NCI-H2171 treated with DMSO at 0.1 percent for 48 hours (cell line): ENCODE measurements around the gene SPHK1.

Experiments
- DNase-seq: peaks from one replicate; lab custom pipeline; 2025; lab: John Stamatoyannopoulos, UW

The SPHK1 gene

DNA sequence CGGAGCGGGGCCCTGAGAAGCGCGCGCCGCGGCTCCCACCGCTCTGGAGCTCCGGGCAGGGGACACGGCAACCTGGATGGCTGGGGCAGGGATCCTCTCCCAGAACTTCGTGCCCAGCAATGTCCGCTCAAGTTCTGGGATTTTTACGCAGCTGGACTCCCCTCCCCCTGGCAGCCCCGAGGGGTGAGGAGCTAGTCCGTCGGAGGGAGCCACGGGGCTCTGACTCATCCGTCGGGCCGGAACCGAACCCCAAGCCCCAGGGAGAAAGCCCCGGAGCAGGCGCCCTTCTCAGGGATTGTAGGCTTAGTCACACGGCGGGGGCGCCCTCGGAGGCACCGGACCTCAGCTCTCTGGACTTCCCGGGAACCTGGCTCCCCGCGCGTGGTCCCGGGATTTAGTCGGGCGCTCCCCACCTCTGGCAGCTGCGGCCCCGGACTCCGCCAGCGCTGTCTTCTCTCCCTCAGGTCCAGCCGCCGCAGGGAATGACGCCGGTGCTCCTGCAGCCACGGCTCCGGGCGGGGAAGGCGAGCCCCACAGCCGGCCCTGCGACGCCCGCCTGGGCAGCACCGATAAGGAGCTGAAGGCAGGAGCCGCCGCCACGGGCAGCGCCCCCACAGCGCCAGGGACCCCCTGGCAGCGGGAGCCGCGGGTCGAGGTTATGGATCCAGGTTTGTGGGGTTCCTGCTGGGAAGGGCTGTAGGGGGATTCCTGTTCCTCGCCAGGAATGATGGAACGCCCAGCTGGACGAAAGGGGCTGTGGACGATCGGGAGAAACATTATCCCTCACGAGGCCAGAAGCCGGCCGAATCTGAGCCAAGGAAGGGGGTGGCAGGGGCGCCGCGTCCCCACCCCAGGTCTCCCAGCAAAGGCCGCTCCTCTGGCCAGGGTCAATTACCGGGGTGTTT lies 830 bp downstream of the SPHK1 start:
- no peak for DNase-seq

DNA sequence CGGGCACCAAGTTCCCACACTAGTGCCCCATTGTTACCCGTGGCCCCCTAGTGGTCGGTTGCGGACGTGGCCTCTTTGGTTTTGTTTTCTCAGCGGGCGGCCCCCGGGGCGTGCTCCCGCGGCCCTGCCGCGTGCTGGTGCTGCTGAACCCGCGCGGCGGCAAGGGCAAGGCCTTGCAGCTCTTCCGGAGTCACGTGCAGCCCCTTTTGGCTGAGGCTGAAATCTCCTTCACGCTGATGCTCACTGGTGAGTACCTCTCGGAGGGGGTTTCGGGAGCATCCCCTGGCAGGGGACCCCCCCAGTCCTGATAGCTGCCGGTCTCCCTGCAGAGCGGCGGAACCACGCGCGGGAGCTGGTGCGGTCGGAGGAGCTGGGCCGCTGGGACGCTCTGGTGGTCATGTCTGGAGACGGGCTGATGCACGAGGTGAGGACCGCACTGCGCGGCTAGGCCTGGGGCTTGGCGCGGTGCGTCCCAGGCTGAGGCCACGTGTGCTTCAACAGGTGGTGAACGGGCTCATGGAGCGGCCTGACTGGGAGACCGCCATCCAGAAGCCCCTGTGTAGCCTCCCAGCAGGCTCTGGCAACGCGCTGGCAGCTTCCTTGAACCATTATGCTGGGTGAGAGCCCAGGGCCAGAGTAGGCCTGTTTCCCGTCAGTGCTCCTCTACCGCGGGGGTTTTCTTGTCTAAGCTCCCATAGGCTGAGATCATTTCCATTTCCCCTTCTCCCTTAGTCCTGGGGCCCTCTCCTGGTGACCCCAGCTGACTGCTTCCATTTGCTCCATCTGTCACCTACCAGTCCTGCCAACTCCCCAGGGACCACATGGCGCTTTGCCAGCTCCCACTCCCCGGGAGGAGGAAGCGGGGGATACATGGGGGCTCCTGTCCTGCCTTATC lies 1.7 kb downstream of the SPHK1 start:
- peak; percentile 76 for DNase-seq

DNA sequence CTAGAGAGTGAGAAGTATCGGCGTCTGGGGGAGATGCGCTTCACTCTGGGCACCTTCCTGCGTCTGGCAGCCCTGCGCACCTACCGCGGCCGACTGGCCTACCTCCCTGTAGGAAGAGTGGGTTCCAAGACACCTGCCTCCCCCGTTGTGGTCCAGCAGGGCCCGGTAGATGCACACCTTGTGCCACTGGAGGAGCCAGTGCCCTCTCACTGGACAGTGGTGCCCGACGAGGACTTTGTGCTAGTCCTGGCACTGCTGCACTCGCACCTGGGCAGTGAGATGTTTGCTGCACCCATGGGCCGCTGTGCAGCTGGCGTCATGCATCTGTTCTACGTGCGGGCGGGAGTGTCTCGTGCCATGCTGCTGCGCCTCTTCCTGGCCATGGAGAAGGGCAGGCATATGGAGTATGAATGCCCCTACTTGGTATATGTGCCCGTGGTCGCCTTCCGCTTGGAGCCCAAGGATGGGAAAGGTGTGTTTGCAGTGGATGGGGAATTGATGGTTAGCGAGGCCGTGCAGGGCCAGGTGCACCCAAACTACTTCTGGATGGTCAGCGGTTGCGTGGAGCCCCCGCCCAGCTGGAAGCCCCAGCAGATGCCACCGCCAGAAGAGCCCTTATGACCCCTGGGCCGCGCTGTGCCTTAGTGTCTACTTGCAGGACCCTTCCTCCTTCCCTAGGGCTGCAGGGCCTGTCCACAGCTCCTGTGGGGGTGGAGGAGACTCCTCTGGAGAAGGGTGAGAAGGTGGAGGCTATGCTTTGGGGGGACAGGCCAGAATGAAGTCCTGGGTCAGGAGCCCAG lies 2.8 kb downstream of the SPHK1 start:
- DNase-seq = no peak

DNA sequence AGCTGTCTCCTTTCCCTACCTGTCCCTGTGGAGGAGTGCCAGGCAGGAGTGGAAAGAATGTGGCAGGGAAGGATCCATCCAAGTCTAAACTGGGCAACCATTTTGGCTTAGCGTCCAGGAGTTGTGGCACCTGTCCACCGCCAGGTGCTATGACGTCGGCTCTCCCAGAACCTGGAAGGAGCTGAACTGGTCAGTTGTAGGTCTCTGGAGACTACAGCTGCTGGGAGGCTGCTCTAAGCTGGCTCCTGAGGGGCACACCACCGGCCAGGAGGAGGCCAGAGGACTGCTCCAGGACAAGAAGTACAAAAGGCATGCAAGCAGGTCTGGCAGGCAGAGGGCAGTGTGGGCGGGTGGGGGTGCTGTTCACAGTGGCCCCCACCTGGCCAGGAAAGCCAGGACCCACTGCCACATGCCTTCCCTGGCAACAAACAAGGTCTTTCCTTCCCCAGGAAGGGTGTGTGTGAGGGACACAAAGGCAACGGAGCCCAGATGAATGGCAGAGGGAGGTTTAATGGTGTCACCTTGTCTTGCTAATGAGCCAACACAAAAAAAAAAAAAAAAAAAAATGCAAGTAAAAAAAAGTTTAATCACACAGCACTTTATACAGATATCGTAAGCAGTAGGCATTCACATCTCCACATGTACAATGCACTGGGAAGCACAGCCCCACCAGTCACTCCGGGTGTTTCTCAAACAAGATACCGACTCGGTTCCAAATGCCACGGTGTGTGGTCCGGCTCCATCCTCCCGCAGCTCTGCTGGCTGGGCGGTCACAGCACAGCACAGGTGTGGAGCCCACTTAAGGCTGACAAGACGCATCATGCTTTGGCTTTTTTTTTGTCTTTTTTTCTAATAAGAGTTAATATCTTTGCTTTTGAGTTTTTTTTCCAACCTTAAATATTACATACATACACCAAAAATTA lies 4.8 kb downstream of the SPHK1 start:
- DNase-seq = no peak

DNA sequence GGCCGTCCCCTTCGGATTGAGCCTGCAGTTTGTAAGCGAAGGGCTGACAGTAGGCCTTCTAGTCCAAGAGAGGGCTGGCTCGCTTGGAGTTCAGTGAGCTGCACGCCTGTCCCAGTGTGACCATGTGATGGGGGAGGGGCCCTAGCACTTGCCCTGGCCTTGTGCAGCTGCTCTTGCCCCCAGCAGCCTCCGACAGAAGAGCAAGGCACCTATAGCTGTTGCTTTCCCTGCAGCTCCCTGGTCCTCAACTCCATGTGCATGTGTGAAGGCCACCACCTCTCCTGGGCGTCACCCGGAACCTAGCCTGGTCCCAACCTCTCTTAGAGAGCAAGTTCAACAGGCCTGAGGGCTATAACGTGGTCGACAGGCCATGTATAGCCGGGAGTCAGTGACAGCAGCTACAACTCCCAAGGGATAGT lies 5.6 kb downstream of the SPHK1 start:
- no peak for DNase-seq

DNA sequence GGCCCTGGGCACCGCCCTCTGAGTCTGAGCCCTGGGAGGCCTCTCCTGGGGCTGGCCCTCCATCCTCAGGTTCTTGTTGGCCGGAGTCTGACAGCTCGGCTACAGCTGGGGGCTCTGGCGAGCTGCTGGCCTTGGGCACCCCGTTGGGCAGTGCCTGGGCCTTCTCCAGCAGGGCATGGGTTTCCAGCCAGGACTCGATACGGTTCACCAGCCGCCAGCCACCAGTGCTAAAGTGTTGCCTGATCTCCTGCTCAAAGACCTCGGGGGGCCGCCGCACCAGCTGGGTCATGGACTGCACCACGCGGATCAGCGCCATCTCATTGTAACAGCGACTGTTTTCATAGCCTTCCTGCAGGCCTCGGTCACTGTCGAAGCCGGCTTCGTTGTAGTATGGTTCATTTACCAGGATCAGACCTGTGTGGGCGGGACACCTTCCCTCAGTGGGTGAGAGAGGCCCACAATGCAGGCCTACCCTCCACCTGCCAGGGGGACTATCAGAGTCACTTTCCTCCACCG lies 6.8 kb downstream of the SPHK1 start:
- DNase-seq = no peak

DNA sequence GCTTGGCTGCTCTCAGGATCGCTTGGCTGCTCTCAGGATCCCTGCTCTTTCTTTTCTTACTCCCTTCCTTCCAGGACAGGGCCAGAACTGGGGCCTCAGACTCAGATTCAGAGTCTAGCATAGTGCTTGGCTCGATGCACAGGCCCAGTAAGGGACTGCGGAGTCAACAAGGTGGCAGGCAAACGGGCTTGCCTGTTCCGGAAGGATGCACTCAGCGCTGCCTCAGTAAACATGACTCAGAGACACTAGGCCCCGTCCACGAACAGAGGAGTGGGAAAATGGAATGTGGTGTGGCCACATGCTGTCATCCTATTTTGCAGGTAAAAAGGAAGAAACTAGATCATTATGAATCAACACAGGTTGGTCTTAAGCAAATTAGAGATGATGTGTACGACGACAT lies 9.8 kb downstream of the SPHK1 start:
- no peak for DNase-seq

DNA sequence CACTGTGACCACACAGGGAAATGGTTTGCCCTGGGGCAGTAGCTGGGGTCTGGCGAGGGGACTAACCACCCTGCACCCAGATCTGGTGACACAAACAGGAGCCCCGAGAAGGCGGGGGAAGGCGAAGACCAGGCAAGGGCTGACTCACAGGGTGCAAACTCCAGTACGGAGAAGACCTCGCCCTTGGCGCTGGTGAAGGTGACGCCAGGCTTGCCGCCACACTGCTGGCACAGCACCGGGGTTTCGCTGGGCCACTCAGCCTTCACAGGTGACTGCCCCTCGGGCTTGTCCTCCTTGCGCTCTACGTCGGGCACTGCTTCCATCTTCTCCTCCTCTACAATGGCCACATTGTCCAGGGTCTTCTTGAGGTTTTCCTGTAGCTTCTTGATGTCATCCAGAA lies 11.6 kb downstream of the SPHK1 start:
- no peak for DNase-seq

DNA sequence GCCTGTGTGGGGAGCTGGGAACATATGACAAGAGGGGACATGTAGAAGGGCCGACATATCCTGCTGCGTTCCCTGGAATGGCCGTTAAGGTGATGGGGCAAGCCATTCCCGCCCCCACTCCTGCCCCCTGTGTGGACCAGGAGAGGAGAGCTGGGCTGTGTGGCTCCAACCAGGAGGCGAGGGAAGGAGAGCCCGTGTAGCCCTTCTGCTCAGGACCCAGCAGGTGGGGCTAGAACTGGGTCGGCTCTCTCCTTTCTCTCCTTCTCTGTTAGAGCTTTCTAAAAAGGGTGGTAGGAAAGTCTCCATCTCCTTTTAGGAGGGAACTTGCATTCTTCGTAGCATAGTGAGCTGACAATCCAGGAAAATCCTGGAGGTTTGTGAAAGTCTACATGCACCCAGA lies 12.8 kb downstream of the SPHK1 start:
- no peak for DNase-seq

DNA sequence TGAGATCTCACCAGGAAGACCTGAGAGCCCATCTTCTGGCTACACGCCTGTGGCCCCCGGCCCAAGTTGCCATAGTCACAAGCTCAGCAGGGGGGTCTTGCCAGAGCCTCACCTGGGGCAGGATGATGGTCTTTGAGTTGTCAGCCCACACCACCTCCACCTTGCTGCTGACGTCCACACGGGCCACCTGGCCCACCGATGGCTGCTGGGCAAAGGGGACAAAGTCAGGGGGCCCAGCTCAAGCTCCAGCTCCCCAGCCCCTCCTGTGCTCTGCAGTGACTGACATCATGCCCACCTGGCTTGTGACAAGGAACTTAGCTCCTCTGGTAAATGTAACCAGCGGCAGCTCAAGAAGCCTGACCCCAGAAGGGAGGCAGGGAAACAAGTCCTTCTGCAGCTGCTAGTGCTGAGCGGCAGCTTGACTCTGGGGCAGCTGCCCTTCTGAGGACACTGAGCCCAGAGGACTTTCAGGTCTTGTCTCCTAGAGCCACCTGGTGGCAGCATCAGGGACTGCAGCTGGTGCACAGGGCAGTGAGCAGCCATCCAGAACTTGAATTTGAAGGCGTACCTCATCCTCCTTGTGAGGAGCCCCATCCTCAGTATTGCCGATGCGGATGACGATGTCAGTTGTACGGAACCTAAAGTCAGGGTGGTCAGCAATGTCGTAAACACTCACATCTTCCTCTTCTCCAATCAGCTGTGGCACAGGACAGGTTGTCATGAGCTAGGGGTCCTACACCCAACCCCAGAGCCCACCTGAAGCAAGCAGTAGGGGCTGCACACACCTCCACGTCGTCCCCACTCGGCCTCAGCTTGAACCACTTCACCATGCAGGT lies 13.5 kb downstream of the SPHK1 start:
- peak; percentile 66 for DNase-seq

DNA sequence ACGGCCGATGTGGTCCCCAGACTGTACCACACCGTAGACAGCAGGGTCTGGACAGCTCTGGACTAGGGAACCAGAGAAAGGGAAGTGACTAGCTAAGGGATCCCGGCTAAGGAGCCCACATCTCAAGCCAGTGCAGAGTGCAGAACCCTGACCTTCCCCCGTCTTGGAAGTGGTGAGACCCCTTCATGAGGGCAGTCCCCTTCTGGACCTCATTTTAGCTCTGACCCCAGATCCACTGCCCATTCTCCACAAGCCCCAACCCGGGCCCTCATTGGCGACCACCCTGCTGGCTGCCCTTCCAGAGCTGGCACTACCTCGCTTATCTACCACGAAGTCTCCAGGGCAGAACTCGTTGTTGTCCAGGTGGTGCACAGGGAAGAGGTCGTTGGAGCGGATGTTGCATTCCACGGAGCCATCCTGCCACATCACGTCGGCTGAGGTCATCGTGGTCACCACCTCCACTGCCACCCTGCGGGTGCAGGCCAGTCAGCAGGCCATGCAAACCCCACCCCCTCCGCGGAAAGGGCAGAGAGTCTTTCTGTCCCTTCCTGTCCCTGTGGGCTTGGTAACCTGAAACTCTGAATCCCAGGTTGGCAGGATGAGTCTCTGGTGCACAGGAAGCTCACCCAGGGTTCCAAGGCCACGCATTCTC lies 14.2 kb downstream of the SPHK1 start:
- DNase-seq = no peak

DNA sequence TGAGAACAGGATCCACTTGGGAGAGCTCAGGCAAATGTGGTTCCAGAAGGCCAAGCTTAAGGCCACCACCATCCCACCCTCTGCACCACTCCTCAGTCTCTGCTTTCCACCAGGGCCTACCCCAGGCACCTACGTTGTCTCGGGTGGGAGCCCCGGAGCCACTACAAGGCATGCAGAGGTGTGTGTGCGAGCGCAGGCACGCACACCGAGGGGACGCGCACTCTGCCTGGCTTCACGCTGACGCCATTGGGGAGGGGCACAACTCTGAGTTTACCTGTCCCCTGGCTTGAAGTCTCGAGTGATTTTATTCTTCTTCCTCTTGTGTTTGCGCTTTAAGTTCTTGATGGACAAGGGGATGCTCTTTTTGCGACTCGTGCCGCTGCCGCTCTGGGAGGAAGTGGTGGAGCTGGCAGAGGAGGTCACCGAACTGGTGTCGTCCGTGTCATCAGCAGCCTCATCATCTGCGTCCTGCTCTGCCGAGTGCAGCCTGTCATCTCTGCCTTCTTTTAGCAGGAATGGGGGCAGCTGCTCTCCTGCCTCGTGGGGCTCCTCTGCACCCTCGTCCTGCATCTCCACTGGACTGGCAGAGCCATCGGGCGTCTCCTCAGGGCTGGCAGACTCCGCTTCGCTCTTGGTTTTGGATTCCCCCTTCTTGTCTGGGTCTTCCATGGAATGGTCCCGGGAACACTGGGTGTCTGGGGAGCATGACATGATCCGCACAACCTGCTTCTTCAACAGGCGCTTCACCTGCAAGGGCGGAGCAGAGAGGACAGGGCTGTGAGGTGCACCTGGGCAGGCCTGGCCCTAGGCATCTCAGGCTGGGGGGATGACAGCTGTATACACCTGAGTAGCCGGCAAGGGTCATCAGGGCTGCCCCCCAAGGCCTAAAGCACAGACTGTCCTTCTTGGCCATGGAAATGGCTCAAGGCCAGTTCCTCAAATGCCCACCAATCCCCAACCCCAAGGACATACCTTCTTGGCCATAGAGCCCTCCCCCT lies 15.1 kb downstream of the SPHK1 start:
- no peak for DNase-seq

DNA sequence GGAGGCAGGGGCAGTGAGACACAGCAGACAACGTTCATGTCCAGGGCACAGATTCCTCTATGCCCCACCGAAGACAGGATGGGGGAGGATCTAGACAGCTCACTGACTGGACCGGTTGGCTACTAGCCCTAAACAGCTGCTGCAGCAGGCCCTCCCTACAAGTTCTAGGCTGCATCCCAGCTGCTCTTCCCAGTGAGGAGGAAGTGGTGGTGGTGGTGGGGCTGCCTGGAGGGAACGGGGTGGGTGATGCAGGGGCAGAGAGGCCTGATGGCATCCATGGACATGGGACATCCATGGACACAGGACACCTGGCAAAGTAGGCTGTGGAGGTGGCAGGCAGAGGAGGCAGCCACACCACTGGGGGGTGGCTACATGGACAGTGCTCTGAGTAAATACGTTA lies 18.3 kb downstream of the SPHK1 start:
- DNase-seq = no peak

DNA sequence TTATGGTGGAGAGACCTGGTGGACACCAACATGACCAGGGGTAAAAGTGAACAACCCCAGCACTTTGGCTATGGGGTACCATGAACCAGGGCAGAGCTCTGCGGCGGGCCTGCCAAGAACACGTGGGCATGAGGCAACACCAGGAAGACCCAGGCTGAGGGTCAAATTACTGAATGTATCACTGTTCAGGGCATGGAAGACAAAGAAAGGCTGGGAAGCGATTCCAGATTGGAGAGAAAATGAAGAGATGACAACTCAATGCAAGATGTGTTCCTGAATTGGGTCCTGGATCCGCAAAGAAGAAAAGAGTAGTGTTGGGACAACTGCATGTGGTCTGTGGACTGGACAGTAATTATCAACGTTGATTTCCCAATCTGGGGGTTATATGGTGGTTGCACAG lies 19.8 kb downstream of the SPHK1 start:
- no peak for DNase-seq

DNA sequence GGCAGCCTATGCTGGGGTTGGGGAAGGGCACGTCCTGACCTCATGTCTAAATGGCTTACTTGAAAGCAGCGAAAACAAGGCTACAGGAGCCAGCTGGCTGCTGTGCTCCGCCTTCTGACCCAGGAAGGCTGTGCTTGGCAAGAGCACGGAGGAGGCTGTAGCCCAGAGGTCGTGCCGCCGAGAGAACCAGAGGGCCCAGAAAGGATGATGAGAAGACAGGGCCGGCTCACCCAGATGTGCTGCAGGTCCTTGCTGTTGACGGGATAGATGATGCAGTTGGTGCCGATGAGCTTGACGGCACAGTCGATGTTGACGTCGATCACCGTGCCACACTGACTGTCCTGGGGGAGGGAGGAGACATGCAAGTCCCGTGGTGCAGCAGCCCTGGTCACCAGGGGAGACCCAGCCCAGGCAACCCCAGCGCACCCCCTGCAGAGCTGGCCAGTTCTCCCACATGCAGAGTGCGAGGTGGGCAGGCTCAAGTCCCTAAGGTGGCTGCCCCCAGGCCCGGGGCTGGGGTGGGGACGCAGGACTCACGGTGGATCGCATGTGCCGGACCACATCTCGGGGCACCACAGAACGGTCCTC lies 20.7 kb downstream of the SPHK1 start:
- no peak for DNase-seq

DNA sequence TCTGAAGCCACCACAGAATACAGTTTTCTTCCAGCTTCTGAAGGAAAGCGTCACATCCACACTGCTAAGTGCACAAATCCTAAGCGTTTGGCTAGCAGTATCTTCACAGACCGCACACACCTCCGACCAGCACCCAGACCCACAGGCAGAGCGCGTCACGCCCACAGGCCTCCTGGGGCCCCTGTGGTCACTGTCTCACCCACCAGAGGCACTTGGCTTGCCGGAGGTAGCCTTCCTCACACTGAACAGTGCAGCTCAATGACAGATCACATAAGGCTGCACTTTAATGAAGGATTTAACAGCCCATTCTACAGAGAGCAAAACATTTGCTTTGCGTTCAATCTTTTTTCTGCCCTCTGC lies 21.2 kb downstream of the SPHK1 start:
- DNase-seq = no peak

DNA sequence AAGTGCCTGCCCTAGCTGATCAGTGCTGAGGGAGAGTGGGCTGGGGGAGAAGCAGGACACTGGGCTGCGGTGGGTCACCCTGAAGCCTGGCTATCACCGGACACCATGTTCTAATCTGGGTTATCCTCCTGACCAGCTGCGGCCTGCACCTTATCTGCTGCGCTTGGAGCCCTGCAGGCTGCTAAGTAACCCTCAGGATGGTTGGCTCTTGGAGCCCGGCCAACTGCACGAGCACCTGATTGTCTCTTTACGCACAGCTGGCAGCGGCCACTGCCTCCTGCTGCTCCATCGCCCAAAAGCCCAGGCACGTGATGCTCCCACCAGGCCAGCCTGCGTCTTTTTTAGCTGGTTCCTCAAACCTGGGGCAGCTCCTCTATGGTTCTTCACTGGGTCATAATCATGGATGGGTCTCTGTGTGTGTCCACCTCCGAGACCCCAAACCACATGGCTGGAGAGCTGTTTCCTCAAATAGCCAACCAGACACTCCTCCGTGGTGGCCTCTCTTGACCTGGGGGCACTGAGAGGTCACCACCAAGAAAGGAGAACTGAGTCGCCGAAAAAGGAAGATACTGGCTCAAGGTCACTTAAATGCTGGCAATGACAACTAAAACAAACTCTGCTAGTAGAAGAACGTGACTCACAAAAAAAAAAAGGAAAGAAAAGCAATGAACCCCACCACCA lies 21.7 kb downstream of the SPHK1 start:
- DNase-seq = peak; percentile 87
